Ecto neural progenitor cell (in vitro differentiated cells): ENCODE results near the gene DRC3.
"Not testable (repeated sequence)": the region's sequence is repeated elsewhere in the genome, so short reads cannot be mapped to it uniquely, and the experiment has no call there.

Experiments used
- DNase-seq: peaks from one replicate; pipeline ENCODE4 v3.0.0-alpha.2; 2018; ENCODE audit warnings: low spot score

DRC3 gene

DNA sequence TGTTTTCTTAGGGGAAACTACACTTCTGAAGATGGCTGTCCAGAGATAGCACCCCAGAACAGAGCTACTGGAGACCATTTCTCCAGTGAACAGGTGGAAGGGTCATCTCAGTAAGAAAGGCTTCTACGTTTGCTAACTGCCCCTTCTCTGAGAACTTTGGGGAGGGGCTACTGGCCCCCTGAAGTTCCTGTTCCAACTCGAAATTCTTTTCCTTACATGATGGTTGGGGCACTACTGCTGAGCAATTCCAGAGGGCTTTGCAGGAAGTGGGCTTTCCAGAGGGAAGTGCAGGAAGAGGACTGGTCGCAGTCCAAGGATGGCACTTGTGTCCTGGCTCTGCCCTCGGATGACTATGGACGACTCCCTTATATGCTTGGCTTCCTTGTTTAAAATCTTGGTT is 31.6 kb upstream of the DRC3 start:
- no peak for DNase-seq

DNA sequence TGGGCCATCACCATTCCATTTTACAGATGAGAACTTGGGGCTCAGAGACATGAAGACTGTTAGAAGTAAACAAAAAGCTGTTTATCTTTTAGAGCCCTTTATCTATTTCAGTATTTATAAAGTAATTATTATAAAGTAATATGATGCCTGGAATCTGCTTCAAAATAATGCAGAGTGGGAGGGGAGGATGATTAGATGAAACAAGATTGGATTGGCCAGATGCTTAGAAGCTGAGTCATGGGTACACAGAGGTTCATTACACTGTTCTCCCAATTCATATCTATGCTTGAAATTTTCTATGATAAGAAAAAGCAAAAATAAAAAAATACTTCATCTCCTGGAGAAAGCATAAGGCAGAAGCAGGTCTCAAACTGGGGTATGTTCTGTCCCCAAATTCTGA is 29.8 kb upstream of the DRC3 start:
- no peak for DNase-seq

DNA sequence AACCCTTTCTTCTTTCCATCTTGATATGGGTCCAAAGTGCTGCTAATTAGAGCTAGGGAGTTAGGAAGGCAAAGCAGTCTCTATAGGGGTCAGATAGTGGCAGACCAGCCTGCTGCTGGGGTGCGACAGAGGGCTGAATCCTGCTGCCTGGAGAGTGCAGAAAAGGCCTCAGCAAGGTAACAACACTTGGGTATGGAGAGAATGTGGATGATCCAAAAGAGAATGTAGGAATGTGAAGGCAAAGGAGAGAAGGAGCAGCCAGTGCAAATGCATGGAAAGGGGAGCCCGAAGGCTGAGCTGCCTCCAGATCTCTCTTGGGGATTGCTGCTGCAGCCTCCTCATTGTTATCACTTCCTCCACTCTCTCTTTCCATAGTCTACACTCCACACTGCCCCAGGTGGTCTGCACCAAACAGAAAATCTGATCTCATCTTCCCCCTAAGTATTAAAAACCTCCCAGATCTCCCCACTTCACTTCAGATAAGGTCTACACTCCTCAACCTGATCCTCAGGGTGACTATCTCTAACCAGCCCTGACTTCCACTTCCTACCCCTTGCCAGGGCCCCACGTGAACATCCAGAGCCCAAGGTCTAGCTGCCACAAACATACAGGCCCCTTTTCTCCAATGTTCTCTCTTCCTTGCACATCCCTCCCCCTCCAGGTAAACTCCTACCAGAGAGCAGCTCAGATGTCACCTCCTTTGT is 29.2 kb upstream of the DRC3 start:
- DNase-seq = no peak

DNA sequence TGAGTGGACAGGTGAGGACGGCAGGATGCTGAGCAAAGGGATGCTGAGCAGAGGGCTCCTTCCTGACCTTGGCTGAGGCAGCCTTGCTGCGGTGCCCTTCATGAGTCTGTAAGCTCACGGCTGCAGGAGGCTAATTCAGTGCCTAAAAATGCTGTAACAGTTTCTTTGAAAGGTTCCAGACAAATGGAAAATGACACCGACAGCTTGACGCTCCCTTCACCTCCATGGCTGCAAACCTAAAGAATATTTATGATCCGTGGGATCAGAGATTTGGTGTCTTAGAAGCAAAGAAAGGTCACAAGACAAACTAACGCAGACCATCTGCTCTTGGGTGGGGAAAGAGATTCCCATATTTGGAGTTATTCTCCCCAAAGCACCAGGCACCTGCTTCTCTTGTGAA is 28.4 kb upstream of the DRC3 start:
- DNase-seq = no peak

DNA sequence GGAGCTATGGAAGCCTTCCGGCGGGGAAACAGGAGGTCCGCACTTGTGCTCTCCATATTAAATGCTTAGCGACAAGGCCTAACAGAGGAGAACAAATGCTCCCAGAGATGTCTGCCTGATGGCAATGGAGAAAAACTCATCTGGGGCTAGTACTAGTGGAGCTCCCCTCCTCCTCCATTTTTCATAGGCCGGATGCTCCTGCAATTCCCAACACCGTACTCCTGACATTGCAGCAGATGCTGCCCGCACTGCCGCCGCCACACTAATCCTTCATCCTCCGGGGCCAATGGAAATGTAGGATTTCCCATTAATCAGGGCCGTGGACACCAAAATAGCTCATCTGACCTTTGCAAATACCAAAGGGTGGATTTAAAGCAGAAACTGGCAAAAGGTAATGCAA is 27.9 kb upstream of the DRC3 start:
- DNase-seq = no peak

DNA sequence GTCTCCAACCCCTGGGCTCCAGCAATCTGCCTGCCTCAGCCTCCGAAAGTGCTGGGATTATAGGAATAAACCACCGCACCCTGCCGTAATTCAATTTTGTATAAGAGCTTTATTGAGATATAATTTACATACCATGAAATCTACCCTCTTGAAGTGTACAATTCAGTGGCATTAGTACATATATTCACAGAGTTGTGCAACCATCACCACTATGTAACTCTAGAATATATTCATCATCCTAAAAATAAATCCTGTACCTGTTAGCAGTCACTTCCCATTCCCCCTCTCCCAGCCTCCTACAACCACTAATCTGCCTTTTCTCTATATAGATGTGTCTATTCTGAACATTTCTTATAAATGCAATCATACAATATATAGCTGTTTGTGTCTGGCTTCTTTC is 26.6 kb upstream of the DRC3 start:
- DNase-seq = no peak

DNA sequence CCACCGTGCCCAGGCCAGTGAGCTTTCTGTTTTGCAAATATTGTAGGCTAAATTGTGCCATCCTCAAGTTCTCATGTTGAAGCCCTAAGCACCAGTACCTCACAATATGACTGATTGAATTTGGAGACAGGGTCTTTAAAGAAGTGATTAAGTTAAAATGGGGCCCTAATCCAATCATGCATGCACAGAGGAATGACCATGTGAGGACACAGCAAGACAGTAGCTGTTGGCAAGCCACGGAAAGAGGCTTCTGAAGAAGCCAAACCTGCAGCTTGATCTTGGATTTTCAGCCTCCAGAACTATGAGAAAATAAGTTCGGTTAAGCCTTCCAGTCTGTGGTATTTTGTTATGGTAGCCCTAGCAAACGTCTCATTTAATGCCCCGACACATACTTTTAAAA is 25.4 kb upstream of the DRC3 start:
- DNase-seq = no peak

DNA sequence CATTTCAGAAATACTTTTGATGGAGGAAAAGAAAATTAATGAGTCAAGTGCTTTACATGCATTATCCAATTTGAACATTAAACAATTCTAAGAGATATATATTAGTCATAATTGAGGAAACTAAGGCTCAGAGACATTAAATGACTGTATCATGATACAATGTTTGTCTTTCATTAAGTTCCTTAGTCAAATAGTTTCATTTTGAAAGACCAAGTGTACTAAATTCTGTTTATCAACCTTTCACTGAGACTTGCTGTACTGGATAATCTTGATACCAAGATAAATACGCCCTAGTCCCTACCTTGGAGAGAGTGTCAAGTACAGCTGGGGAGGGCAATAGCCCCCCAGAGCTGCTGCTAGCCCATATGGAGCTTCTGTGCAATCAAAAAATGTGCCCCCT is 24.7 kb upstream of the DRC3 start:
- DNase-seq = no peak

DNA sequence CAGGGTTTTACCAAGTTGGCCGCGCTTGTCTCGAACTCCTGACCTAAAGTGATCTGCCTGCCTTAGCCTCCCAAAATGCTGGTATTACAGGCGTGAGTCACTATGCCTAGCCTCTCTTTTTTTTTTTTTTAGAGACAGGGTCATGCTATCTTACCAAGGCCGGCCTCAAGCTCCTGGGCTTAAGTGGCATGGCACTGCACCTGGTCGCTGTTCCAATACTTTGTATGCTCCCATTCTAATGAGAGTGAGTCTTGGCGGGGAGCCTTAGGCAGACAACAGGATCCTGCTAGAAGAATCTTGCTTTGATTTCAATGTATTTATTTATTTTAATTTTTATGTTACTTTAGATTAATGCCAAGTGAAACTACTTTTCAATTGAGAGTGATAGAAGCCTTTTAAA is 22.3 kb upstream of the DRC3 start:
- no peak for DNase-seq

DNA sequence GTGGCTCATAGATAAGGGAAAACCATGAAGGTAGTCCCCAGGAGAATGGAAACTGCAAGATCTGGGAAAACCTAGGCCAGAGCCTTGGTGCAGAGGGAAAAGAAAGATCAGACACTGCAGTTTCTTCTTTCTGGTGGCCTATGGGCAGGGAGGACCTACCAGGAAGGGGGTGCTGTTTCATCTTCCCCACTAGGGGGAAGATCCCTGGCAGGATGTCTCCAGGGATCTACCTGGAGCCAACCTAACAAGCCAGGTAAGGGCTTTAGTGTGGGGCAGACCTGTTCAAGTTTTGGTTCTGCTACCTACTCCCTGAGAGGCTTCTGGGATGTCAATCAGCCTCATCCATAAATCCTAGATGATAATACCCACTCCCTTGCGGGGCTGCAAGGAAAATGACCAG is 21.9 kb upstream of the DRC3 start:
- no peak for DNase-seq

DNA sequence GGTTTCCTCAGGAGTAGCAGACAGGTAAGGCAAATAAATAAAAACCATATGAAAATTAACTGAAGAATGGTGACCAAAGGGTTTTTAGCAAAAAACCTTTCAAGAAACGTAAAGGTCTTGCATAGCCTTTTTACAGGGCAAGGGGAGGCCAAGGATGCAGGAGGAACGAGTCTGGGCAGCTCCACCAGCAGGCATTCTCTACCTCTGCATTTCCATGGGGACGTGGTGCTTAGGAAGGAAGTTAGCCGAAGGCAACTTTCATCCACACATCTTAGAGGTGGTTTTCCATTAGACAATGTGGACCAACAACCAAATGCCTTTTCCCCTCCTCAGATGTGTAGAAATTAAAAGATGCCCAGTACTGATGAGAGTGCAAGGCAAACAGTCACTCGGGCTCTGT is 21.1 kb upstream of the DRC3 start:
- DNase-seq = no peak

DNA sequence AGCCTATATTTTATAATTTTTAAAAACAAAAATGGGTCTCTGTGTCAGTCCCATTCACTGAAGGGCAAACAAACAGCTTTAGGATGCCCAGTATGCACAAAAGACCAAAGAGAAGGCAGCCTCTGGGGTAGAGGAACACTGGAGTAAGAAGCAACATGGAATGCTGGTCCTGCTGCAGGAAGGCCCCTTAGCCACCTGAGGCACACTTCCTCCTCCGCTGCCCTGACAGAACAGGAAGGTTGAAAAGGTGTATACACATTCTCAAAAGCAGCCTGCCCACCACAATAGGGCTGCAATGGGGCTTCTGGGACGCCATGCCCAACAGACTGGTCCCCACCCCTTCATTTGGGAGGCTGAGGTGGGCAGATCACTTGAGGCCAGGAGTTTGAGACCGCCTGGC is 20.0 kb upstream of the DRC3 start:
- no peak for DNase-seq

DNA sequence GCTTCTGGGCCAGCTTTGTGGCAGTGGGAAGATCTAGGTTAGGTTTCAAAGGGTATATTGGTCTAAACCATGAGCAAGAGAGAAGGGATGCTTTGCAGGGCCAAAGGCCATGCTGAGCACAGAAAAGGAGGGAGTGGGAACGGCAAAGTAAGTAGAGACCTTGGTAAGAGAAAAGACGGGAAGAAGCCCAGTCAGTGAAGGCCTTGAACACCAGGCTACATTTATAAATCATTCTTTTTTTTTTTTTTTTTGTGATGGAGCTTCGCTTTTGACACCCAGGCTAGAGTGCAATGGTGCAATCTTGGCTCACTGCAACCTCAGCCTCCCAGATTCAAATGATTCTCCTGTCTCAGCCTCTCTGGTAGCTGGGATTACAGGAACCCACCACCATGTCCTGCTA is 18.6 kb upstream of the DRC3 start:
- DNase-seq = no peak

DNA sequence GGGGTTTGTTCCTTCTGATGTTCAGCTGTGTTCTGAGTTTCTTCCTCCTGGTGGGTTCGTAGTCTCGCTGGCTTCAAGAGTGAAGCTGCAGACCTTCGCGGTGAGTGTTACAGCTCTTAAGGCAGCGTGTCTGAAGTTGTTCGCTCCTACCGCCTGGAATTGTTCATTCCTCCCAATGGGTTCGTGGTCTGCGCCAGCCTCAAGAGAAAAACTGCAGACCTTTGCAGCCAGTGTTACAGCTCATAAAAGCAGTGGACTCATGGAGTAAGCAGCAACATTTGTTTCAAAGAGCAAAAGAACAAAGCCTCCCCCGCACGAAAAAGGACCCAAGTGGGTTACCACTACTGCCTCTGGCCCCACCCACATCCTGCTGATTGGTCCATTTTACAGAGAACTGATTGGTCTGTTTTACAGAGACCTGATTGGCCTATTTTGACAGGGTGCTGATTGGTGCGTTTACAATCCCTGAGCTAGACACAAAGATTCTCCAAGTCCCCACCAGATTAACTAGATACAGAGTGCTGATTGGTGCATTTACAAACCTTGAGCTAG is 16.8 kb upstream of the DRC3 start:
- not testable (repeated sequence) for DNase-seq

DNA sequence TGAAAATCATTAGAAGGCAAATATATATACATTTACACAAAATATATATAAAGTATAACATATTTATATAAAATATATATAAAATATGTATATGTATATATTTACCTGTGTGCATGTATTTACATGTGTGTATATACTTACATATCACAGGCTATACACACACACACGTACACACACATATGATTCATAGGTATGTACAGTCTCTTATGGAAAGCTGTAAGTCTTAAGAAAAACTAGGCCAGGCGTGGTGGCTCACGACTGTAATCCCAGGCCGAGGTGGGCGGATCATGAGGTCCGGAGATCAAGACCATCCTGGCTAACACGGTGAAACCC is 15.1 kb upstream of the DRC3 start:
- no peak for DNase-seq

DNA sequence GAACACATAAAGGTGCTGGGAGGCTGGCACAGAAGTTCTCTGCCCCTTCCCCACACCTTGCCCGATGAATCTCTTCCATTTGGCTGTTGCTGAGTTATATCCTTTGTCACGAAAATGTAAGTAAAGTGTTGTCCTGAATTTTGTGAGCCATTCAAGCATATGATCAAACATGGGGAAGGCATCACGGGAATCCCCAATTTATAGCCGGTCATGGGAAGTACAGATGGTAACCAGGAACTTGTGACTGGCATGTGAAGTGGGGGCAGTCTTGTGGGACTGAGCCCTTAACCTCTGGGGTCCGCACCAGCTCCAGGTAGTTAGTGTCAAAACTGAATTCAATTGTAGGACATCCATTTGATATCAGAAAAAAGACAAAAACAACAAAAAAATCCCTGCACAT is 13.7 kb upstream of the DRC3 start:
- no peak for DNase-seq

DNA sequence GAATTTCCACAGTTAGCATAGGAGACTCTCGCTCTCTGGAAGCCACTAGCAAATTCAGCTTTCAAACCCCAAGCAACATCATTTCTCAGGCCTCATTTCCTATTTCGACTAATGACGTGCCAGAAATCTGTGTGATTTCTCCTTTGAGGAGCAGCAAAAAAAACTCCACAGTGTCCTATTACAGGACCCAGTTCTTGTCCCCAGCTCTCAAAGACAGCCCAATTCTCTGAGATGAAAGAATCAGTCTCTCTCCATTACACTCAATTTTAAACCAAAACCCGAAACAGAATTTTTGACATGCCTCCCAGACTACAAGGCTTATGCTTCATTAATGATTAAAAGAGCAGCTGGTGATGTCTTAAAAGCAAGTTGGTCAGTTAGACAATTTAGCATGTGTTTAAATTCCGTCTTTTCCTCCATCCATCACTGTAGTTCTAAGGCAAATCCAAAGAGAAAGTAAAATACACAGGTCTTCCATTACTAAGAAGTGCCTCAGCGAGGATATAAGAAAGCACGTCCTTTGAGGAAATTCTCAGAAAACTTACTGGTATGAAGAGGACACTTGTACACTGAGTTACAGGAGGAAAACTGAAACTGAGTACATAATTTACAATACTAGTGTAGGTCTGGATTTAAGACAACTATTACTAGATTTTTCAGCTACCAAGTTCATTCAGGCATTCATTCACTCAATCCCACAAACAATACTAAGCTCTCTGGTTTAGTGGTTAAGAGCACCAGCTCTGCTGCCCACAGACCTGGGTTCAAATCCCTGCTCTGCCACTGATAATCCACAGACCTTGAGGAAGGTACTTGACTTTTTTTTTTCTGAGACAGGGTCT is 12.9 kb upstream of the DRC3 start:
- no peak for DNase-seq

DNA sequence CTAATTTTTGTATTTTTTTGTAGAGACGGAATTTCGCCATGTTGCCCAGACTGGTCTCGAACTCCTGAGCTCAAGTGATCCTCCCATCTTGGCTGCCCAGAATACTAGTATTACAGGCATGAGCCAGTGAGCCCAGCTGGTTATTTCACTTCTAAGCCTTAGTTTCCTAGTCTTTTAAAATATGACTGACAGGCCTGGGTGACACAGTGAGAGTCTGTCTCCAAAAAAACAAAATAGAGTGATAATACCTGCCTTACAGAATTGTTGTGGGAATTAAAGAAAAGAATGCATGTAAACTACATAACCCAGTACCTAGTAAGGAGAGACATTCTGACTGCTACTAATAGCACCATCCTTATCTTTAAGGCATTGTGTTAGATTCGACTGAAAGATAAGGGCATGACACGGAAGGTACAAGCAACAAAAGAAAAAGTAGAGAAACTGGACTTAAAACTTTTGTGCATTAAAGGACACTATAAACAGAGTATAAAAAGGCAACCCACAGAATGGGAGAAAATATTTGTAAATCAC is 12.1 kb upstream of the DRC3 start:
- DNase-seq = no peak

DNA sequence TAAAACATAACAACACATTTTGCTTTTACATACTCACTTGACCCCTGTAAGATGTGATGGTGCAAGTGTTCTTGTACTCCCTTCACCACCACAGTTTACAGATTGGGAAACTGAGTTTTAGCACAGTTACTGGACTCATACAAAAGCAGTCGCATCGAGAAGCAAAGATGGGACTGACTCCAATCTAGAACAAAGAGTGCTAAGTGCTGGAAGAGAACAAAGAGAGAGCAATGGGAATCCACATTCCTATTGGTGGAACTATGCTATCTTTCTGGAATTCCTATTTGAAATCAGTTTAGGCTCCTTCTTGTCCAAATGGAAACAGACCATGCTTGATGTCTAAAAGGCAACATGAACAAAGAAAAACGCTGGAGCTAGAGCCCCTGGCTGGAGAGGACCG is 9.6 kb upstream of the DRC3 start:
- no peak for DNase-seq

DNA sequence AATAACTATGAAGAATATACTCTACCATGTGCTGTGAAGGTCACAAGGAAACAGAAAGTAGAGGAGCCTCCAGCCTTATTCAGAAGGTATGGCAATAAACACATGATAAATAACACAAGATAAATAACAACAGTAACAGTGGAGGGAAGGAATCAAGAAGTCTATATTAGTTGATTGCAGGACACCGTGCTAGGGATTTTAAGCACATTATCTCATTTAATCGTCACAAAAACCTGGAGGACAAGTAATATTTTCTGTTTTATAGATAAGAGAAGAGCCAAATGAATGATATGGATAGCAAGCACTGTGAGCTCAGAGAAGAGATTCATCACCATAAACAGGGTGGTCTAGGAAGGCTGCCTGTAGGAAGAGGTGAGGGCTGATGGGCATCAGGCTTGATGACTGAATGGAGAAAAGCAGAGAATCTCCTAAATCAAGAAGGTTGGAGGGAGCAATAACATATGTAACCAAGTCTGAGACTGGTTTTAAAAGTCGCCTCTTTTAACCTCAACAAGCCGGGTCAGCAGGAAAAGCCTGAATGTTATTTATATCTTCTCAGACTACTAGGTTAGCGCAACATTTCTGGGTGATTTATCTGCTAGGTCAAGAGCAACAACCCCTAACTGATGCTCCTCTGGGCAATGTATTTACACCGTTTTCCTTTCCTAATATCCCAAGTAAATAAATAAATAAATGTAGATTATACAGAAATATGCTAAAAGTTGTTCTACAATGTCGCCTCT is 8.8 kb upstream of the DRC3 start:
- DNase-seq = no peak

DNA sequence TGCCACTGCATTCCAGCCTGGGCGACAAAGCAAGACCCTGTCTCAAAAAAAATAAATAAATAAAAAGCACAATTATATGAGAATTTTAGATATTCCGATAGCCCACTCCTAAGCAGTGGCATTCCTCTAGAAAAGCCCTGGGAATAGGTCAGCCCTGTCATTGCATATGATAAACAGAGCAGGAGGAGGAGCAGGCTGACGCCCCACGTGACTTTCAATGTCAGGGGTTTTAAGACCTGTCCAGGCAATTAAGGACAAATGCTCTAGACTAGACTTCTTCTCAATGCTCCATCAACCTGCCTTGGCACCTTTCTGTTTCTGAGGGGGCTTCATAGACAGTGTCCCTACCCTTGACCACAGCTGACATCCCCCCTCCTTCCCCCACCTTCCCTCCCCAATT is 8.0 kb upstream of the DRC3 start:
- no peak for DNase-seq

DNA sequence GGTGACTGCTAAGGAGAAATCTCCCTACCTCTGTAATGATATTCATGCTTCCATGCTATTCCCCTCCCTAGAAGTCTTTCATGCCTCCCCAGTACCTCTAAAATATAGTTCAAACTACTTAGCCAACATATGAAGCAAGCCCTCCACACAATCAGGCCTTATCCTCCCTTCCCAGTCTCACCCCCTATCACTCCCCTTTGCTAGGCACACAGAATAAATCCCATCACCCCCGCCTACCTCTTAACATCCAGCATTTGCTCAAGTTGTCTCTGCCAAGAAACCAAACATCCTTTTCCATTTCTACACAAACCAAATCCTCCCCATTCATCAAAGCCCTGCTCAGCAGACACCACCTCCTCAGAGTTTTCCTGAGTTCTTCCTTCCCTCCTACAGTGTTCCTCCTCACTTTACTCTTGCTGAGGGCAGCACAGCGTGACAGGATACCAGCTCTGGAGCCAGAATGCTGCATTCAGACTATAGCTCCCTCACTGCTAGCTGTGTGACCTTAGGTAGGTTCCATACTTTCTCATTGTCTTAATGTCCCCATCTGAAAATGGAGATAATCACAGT is 7.4 kb upstream of the DRC3 start:
- no peak for DNase-seq
